ENCODE data around the gene CALML3.

Gene CALML3

DNA sequence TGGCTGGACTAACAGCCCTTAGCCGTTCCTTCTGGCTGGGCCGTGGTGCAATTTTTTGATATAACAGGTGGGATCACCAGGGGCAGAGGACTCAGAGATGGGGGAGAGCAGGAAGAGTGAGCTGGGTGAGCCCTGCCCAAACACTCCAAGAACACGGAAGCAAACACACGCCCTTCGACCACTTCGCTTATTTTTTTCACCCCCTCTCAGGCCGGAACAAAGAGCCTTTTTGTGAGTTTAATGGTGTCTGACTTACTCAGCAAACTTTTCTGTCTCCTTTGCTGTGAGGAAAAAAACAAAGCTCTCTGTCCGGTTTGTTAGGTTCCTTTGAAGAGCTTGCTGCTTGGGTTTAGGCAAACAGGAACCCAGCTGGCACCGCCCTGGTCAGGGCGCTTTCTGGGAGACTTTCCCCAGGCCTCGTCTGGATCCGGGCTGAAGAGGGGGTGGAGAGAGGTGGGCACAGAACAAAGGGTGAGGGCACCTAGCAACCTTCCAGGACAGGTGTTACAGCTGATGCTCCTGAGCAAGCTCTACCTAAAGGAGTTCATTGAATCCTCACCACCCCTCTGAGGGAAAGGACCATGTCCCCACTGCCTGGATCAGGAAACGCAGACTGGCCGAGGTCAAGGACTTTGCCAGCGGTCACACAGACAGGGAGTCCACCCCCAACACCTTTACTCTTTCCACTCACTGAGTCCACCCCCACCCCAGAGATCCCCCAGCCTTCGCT lies 23.3 kb downstream of the CALML3 start:
- H3K36me3 ChIP-seq (ENCODE audit: insufficient read depth, low read length) = no peaks in the 10 kb centered on the region
- H3K27ac ChIP-seq (ENCODE audit: low read depth, low read length, poor library complexity, severe bottlenecking) = no peak overlapping the region
- TF ChIP-seq CTCF (IDR thresholded peaks at IDR 0.05; ENCODE audit: low read length) = no peak
- no peak for TF ChIP-seq EZH2 (IDR thresholded peaks at IDR 0.05; ENCODE audit: borderline replicate concordance, low read length)
- H3K4me3 ChIP-seq (ENCODE audit: low read depth, low read length, poor library complexity, severe bottlenecking) = no peak overlapping the region
- no peaks in the 10 kb centered on the region for H3K9me3 ChIP-seq (ENCODE audit: low read length)
- no peaks in the 10 kb centered on the region for H3K9me2 ChIP-seq (ENCODE audit: low read depth, low read length)
- H2AFZ ChIP-seq (ENCODE audit: low read length) = no peak overlapping the region
- H3K79me2 ChIP-seq (ENCODE audit: insufficient read depth, low read length) = no peaks in the 10 kb centered on the region
- 0 out of 2 replicates have a peak, but pooled peaks cover 3% of the 10 kb centered on the region for H3K27me3 ChIP-seq (ENCODE audit: insufficient read depth, low read length)
- no peaks in the 10 kb centered on the region for H3K4me1 ChIP-seq (ENCODE audit: insufficient read depth, low read length, severe bottlenecking)
- no peak overlapping the region for H3K9ac ChIP-seq (ENCODE audit: low read length)
- no peaks in the 10 kb centered on the region for H4K20me1 ChIP-seq (ENCODE audit: insufficient read depth, low read length)
- no peaks in the 10 kb centered on the region for H3F3A ChIP-seq (ENCODE audit: insufficient read depth, low read length)
- H3K4me2 ChIP-seq (ENCODE audit: low read length) = no peak overlapping the region

- Histone ChIP-seq H3K36me3 (ENCODE audit: insufficient read depth, low read length) (no peaks in the 10 kb centered on the region), H3K9me2 (ENCODE audit: low read depth, low read length) (no peaks in the 10 kb centered on the region), H3K27ac (ENCODE audit: low read depth, low read length, poor library complexity, severe bottlenecking) (no peak overlapping the region), H3K27me3 (ENCODE audit: insufficient read depth, low read length) (0 out of 2 replicates have a peak, but pooled peaks cover 3% of the 10 kb centered on the region), H3K4me2 (ENCODE audit: low read length) (no peak overlapping the region), H4K20me1 (ENCODE audit: insufficient read depth, low read length) (no peaks in the 10 kb centered on the region), H3K9ac (ENCODE audit: low read length) (no peak overlapping the region), H3K9me3 (ENCODE audit: low read length) (no peaks in the 10 kb centered on the region), H3F3A (ENCODE audit: insufficient read depth, low read length) (no peaks in the 10 kb centered on the region), H3K4me1 (ENCODE audit: insufficient read depth, low read length, severe bottlenecking) (no peaks in the 10 kb centered on the region), H3K4me3 (ENCODE audit: low read depth, low read length, poor library complexity, severe bottlenecking) (no peak overlapping the region), H2AFZ (ENCODE audit: low read length) (no peak overlapping the region), H3K79me2 (ENCODE audit: insufficient read depth, low read length) (no peaks in the 10 kb centered on the region)
- TF ChIP-seq EZH2 (IDR thresholded peaks at IDR 0.05; ENCODE audit: borderline replicate concordance, low read length) = no peak
- no peak for TF ChIP-seq CTCF (IDR thresholded peaks at IDR 0.05; ENCODE audit: low read length)
Measured at GRCh38 chr10:5549462-5550249, 24.9 kb downstream of the CALML3 start.

DNA sequence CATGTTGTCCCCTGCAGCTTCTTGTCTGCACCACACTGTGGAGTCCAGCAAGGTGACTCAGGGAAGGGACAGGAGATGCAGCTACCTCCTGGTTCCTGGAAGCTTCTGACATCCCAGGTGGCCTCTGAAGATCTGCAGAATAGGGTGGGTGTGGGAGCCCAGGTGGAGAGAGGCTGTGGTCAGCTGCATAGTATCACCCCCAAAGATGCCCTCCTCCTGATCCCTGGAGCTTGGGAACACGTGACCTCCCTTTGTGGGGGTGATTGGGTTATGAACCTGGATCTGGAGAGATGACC lies 25.4 kb downstream of the CALML3 start:
- no peaks in the 10 kb centered on the region for H3K9me3 ChIP-seq (ENCODE audit: low read length)
- no peak overlapping the region for H3K4me3 ChIP-seq (ENCODE audit: low read depth, low read length, poor library complexity, severe bottlenecking)
- no peak overlapping the region for H3K4me2 ChIP-seq (ENCODE audit: low read length)
- no peaks in the 10 kb centered on the region for H3K36me3 ChIP-seq (ENCODE audit: insufficient read depth, low read length)
- no peak overlapping the region for H3K27ac ChIP-seq (ENCODE audit: low read depth, low read length, poor library complexity, severe bottlenecking)
- no peak overlapping the region for H3K9ac ChIP-seq (ENCODE audit: low read length)
- no peak overlapping the region for H2AFZ ChIP-seq (ENCODE audit: low read length)
- H3K4me1 ChIP-seq (ENCODE audit: insufficient read depth, low read length, severe bottlenecking) = no peaks in the 10 kb centered on the region
- TF ChIP-seq EZH2 (IDR thresholded peaks at IDR 0.05; ENCODE audit: borderline replicate concordance, low read length) (no peak), CTCF (IDR thresholded peaks at IDR 0.05; ENCODE audit: low read length) (no peak)
- H3K79me2 ChIP-seq (ENCODE audit: insufficient read depth, low read length) = no peaks in the 10 kb centered on the region
- H3F3A ChIP-seq (ENCODE audit: insufficient read depth, low read length) = no peaks in the 10 kb centered on the region
- H3K9me2 ChIP-seq (ENCODE audit: low read depth, low read length) = no peaks in the 10 kb centered on the region
- H4K20me1 ChIP-seq (ENCODE audit: insufficient read depth, low read length) = no peaks in the 10 kb centered on the region
- 0 out of 2 replicates have a peak, but pooled peaks cover 3% of the 10 kb centered on the region for H3K27me3 ChIP-seq (ENCODE audit: insufficient read depth, low read length)

Measured in OCI-LY1 (cell line).